Bronchial epithelial cell (primary cell): ENCODE data around the gene VAMP5. TPM values are rescaled to one million over a fixed set of nuclear protein-coding genes. Genes with fewer than 3 reads are reported as not detected.
A peak's percentile ranks its signal among the peaks of the same experiment; 100 is the strongest.
"Not testable (repeated sequence)": the region's sequence is repeated elsewhere in the genome, so short reads cannot be mapped to it uniquely, and the experiment has no call there.

Experiments
- DNase-seq: peaks from one replicate; pipeline ENCODE4 v3.0.0-alpha.2; 2010; ENCODE audit warnings: low read depth
- FAIRE-seq: peaks from 2 replicates; lab custom pipeline; 2011; peaks lifted over from hg19 to GRCh38; lab: Jason Lieb, UNC
- H3K27me3 ChIP-seq: 2 replicates; pipeline ENCODE4 v1.5.1; 2011; ENCODE audit warnings: low read length; ENCODE audit not compliant: control insufficient read depth, insufficient read depth
- H3K36me3 ChIP-seq: 2 replicates; pipeline ENCODE4 v1.5.1; 2011; ENCODE audit warnings: low read length; ENCODE audit not compliant: control insufficient read depth, insufficient read depth
- H3K4me3 ChIP-seq: 2 replicates; pipeline ENCODE4 v1.5.1; 2011; ENCODE audit warnings: mild to moderate bottlenecking, low read depth, low read length, control low read depth
- CTCF ChIP-seq: IDR thresholded peaks from 2 replicates; pipeline ENCODE4 v1.5.1; 2011; ENCODE audit warnings: mild to moderate bottlenecking, moderate library complexity, low read length, control low read depth, inconsistent platforms; ENCODE audit not compliant: insufficient read depth, severe bottlenecking
- total RNA-seq: library from RNA; depleted of rRNA; stranded (reverse); fragments of >200 nt; gene quantifications from 2 replicates; pipeline ENCODE4 v1.2.1, GENCODE V29; 2014

VAMP5 gene
- total RNA-seq, 1 donor from 2014 or later = 4.5 TPM

GRCh38 chr2:85613717-85614515 lies 29.7 kb downstream of the VAMP5 start:
- FAIRE-seq (no peak), DNase-seq (no peak)
- H3K4me3 ChIP-seq = no peak overlapping the region
- H3K36me3 ChIP-seq = peaks cover 5% of the 10 kb centered on the region
- no peaks in the 10 kb centered on the region for H3K27me3 ChIP-seq
- no peak for TF ChIP-seq CTCF

GRCh38 chr2:85614757-85615156 lies 30.5 kb downstream of the VAMP5 start:
- not testable (repeated sequence) for FAIRE-seq, H3K4me3 ChIP-seq, H3K36me3 ChIP-seq, H3K27me3 ChIP-seq, DNase-seq

- Histone ChIP-seq H3K36me3 (peaks cover under 1% of the 10 kb centered on the region), H3K27me3 (no peaks in the 10 kb centered on the region), H3K4me3 (no peak overlapping the region)
- DNase-seq (no peak), FAIRE-seq (no peak)
- TF ChIP-seq CTCF = no peak
These were observed 31.1 kb downstream of the VAMP5 start for GRCh38 chr2:85615413-85615728.

GRCh38 chr2:85617723-85618122 lies 33.5 kb downstream of the VAMP5 start:
- not testable (repeated sequence) for FAIRE-seq, H3K27me3 ChIP-seq, DNase-seq, H3K36me3 ChIP-seq, H3K4me3 ChIP-seq

- H3K4me3 ChIP-seq = no peak overlapping the region
- FAIRE-seq (no peak), DNase-seq (peak; percentile 35)
- peaks cover 11% of the 10 kb centered on the region for H3K36me3 ChIP-seq
- no peaks in the 10 kb centered on the region for H3K27me3 ChIP-seq
- TF ChIP-seq CTCF = no peak
These were observed 35.4 kb downstream of the VAMP5 start for GRCh38 chr2:85619617-85620016.

- no peak for FAIRE-seq
- Histone ChIP-seq H3K4me3 (no peak overlapping the region), H3K36me3 (peaks cover 17% of the 10 kb centered on the region), H3K27me3 (no peaks in the 10 kb centered on the region)
- DNase-seq = no peak
- no peak for TF ChIP-seq CTCF
These were observed 37.1 kb downstream of the VAMP5 start for GRCh38 chr2:85621338-85621737.

GRCh38 chr2:85623991-85624390 lies 39.8 kb downstream of the VAMP5 start:
- Histone ChIP-seq H3K4me3 (no peak overlapping the region), H3K27me3 (no peaks in the 10 kb centered on the region), H3K36me3 (peaks cover 18% of the 10 kb centered on the region)
- DNase-seq = no peak
- no peak for TF ChIP-seq CTCF
- no peak for FAIRE-seq
